Measurements from ENCODE around the gene LPCAT2. TPM values are rescaled to one million over a fixed set of nuclear protein-coding genes. Genes with fewer than 3 reads are reported as not detected.

LPCAT2 gene
- total RNA-seq, 2 donors from 2014 or later, result 6.4 to 6.8 TPM

DNA sequence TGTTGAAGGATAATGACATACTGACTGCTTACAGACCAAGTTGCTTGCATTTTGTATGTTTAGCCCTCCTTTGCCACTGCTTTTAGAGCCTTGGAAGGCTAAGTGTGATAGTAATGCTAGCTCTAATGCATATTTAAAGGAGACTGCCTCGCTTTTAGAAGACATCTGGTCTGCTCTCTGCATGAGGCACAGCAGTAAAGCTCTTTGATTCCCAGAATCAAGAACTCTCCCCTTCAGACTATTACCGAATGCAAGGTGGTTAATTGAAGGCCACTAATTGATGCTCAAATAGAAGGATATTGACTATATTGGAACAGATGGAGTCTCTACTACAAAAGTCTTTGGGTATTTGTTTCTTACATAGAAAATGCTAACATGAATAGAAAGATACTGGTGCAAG, 76.8 kb downstream of the LPCAT2 start:
- Histone ChIP-seq H3K27ac (ENCODE audit: low read depth, low read length) (no peak overlapping the region), H3K27me3 (ENCODE audit: control insufficient read depth, insufficient read depth, low read length, poor library complexity, severe bottlenecking) (no peaks in the 10 kb centered on the region), H3K4me3 (ENCODE audit: low read length) (no peak overlapping the region), H3K9me3 (ENCODE audit: control insufficient read depth, low read length) (no peaks in the 10 kb centered on the region), H3K4me1 (ENCODE audit: control insufficient read depth, insufficient read depth, low read length) (no peaks in the 10 kb centered on the region), H3K9ac (ENCODE audit: extremely low read depth, low read length, poor library complexity, severe bottlenecking) (no peak overlapping the region), H3K36me3 (ENCODE audit: control insufficient read depth, insufficient read depth, low read length) (no peaks in the 10 kb centered on the region)
- no peak for DNase-seq
- WGBS, 2 experiments (ENCODE audit: insufficient coverage in 1 of 2, insufficient read length in 1 of 2), result 46% methylated on average over 2 of the region's 2 CpGs; no CpG with 5 or more reads in 1 of the 2 experiments
- H3K4me1 Mint-ChIP-seq, result no peaks in the 10 kb centered on the region
- H3K4me3 Mint-ChIP-seq, result no peak overlapping the region
- peaks cover 4% of the 10 kb centered on the region for H3K36me3 Mint-ChIP-seq (ENCODE audit: low read depth)
- H3K9me3 Mint-ChIP-seq, result no peaks in the 10 kb centered on the region
- no peak overlapping the region for H3K27ac Mint-ChIP-seq
- TF ChIP-seq, protein P1, sequence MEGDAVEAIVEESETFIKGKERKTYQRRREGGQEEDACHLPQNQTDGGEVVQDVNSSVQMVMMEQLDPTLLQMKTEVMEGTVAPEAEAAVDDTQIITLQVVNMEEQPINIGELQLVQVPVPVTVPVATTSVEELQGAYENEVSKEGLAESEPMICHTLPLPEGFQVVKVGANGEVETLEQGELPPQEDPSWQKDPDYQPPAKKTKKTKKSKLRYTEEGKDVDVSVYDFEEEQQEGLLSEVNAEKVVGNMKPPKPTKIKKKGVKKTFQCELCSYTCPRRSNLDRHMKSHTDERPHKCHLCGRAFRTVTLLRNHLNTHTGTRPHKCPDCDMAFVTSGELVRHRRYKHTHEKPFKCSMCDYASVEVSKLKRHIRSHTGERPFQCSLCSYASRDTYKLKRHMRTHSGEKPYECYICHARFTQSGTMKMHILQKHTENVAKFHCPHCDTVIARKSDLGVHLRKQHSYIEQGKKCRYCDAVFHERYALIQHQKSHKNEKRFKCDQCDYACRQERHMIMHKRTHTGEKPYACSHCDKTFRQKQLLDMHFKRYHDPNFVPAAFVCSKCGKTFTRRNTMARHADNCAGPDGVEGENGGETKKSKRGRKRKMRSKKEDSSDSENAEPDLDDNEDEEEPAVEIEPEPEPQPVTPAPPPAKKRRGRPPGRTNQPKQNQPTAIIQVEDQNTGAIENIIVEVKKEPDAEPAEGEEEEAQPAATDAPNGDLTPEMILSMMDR (conservative IDR thresholded peaks at IDR 0.05), result no peak
- H3K27me3 Mint-ChIP-seq (ENCODE audit: insufficient read depth), result no peaks in the 10 kb centered on the region

DNA sequence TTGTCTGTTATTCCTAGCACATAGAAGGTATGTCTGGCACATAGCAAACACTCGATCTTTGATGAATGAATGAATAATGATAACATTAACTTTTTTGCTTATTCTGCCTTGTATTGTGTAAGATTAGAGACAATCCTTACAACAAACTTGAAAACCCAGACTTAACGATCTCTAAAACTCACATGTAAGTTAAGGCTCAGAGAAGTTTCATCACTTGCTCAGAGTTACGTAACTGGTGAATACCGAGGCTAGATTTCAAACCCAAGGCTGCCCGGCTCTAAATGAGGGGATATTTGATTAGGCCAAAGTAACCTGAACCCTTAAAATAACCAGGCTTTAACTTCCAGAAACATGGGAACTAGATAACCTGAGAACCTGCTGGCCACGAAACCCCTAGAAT, 79.9 kb downstream of the LPCAT2 start:
- TF ChIP-seq, protein P1 (conservative IDR thresholded peaks at IDR 0.05), result no peak
- Mint-ChIP-seq H3K27ac (no peak overlapping the region), H3K4me3 (no peak overlapping the region), H3K27me3 (ENCODE audit: insufficient read depth) (peaks cover 2% of the 10 kb centered on the region), H3K4me1 (no peaks in the 10 kb centered on the region), H3K36me3 (ENCODE audit: low read depth) (peaks cover 4% of the 10 kb centered on the region), H3K9me3 (no peaks in the 10 kb centered on the region)
- no peak overlapping the region for H3K27ac ChIP-seq (ENCODE audit: low read depth, low read length)
- no peaks in the 10 kb centered on the region for H3K27me3 ChIP-seq (ENCODE audit: control insufficient read depth, insufficient read depth, low read length, poor library complexity, severe bottlenecking)
- H3K4me3 ChIP-seq (ENCODE audit: low read length), result no peak overlapping the region
- no peak overlapping the region for H3K9ac ChIP-seq (ENCODE audit: extremely low read depth, low read length, poor library complexity, severe bottlenecking)
- H3K9me3 ChIP-seq (ENCODE audit: control insufficient read depth, low read length), result no peaks in the 10 kb centered on the region
- WGBS, 2 experiments (ENCODE audit: insufficient coverage in 1 of 2, insufficient read length in 1 of 2), result 92 to 100% methylated on average over 2 to 5 of the region's 6 CpGs
- H3K36me3 ChIP-seq (ENCODE audit: control insufficient read depth, insufficient read depth, low read length), result no peaks in the 10 kb centered on the region
- DNase-seq, result no peak
- H3K4me1 ChIP-seq (ENCODE audit: control insufficient read depth, insufficient read depth, low read length), result no peaks in the 10 kb centered on the region

DNA sequence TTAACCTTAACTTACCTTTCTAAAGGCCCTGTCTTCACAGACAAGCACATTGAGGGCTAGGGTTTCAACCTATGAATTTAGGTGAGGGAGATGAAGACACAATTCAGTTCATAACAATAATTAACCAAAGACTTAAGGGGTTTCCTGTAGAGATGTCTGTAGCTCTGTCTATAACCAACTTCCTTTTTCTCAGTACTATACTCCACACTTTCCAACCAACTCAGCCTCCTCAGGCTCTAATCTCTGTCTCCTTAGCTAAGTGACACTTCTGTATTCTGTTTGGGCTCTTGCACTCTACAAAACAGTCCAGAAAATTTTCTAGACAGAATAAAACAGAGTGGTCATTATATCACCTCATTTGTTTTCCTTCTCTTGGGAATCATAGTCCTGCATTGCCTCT, 83.4 kb downstream of the LPCAT2 start:
- H3K9ac ChIP-seq (ENCODE audit: extremely low read depth, low read length, poor library complexity, severe bottlenecking), result no peak overlapping the region
- no peak for DNase-seq
- no peaks in the 10 kb centered on the region for H3K9me3 Mint-ChIP-seq
- H3K4me3 ChIP-seq (ENCODE audit: low read length), result no peak overlapping the region
- TF ChIP-seq, protein P1 (conservative IDR thresholded peaks at IDR 0.05), result no peak
- H3K27me3 ChIP-seq (ENCODE audit: control insufficient read depth, insufficient read depth, low read length, poor library complexity, severe bottlenecking), result no peaks in the 10 kb centered on the region
- no peaks in the 10 kb centered on the region for H3K9me3 ChIP-seq (ENCODE audit: control insufficient read depth, low read length)
- H3K4me1 Mint-ChIP-seq, result no peaks in the 10 kb centered on the region
- H3K36me3 Mint-ChIP-seq (ENCODE audit: low read depth), result no peaks in the 10 kb centered on the region
- H3K36me3 ChIP-seq (ENCODE audit: control insufficient read depth, insufficient read depth, low read length), result no peaks in the 10 kb centered on the region
- H3K4me1 ChIP-seq (ENCODE audit: control insufficient read depth, insufficient read depth, low read length), result no peaks in the 10 kb centered on the region
- no peak overlapping the region for H3K27ac ChIP-seq (ENCODE audit: low read depth, low read length)
- H3K27me3 Mint-ChIP-seq (ENCODE audit: insufficient read depth), result peaks cover 2% of the 10 kb centered on the region
- no peak overlapping the region for H3K4me3 Mint-ChIP-seq
- H3K27ac Mint-ChIP-seq, result no peak overlapping the region
